Erythroblast (primary cell): Measurements from ENCODE around the gene FBXW7.

Experiments used
- GATA1 ChIP-seq: IDR thresholded peaks from 2 replicates; pipeline ENCODE4 v1.6.1; 2011; ENCODE audit warnings: low read depth, mild to moderate bottlenecking, control low read depth, low read length, moderate library complexity
- POLR2A ChIP-seq: IDR thresholded peaks from 2 replicates; pipeline ENCODE4 v1.6.1; 2011; ENCODE audit warnings: mild to moderate bottlenecking, low read length

DNA sequence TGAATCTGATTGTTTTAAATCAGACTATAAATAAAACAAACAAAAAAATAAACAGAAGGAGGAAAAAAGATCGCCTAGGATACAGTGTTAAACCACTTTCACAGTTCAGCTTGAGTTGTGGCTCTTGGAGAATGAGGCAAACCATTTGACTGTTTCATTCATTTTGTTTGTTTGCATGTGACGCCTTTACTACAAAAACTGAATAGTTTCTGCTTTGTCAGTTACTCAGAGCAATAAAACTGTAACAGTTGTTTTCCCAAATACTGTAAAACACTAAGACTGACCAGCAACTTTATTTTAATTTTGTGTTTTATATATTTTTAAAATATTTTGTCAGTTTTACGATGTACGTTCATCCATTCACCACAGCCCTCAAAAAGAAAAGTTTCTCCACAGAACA lies 214.5 kb downstream of the FBXW7 start:
- TF ChIP-seq POLR2A (no peak), GATA1 (no peak)
